Uterus (tissue), 4 donors: ENCODE results near the gene ADCY3. TPM values are rescaled to one million over a fixed set of nuclear protein-coding genes. Genes with fewer than 3 reads are reported as not detected.

ENCODE experiments used
- DNase-seq, 2 donors: peaks; one replicate each; pipeline ENCODE4 v3.0.0-alpha.2; 2019 to 2020
- H3K27ac ChIP-seq, 2 donors: fragments of 200-600 bp; sonication (generic); 1 replicate in 1 of 2; 2 replicates in 1 of 2; pipeline ENCODE4 v1.5.1; 2016 to 2018
- H3K27me3 ChIP-seq, 2 donors: fragments of 200-600 bp; sonication (generic); one replicate each; pipeline ENCODE4 v1.5.1; 2018 to 2019; ENCODE audit warnings: control low read depth in 1 of 2
- H3K36me3 ChIP-seq, 2 donors: fragments of 200-600 bp; sonication (generic); one replicate each; pipeline ENCODE4 v1.5.1; 2019; ENCODE audit warnings: control low read depth in 1 of 2
- H3K4me1 ChIP-seq, 2 donors: fragments of 200-600 bp; sonication (generic); one replicate each; pipeline ENCODE4 v1.5.1; 2018 to 2019; ENCODE audit warnings: control low read depth in 1 of 2
- H3K4me3 ChIP-seq, 2 donors: fragments of 200-600 bp; sonication (generic); 1 replicate in 1 of 2; 2 replicates in 1 of 2; pipeline ENCODE4 v1.5.1; 2018 to 2019; ENCODE audit warnings: mild to moderate bottlenecking in 1 of 2
- H3K9me3 ChIP-seq, 2 donors: fragments of 200-600 bp; sonication (generic); one replicate each; pipeline ENCODE4 v1.5.1; 2019; ENCODE audit warnings: control low read depth in 1 of 2
- POLR2A ChIP-seq, 2 donors: fragments of 450-650 bp; IDR thresholded peaks; one replicate each; pipeline ENCODE4 v1.6.1; 2016; ENCODE audit warnings: antibody characterized with exemption in 2 of 2, mild to moderate bottlenecking in 1 of 2, moderate library complexity in 1 of 2
- intact Hi-C: fragments of 100-400 bp; cut with DNase I; formaldehyde crosslinking; loops from one replicate; pipeline ENCODE4 v1.15.1; 2023; ENCODE audit warnings: low total_unique reads
- total RNA-seq, 4 donors: library from RNA; depleted of rRNA in 3 of 4; stranded (reverse); fragments of >200 nt in 3 of 4; gene quantifications; one replicate each; pipeline versions ENCODE4 v1.1.0 to v1.2.4, GENCODE V29; 2014 to 2023
- TF ChIP-seq, protein P1 (sequence below), 4 experiments: fragments of 200-600 bp in 2 of 4; fragments of 450-650 bp in 2 of 4; sonication (generic) in 2 of 4; IDR thresholded peaks; one replicate each; pipeline ENCODE4 v1.5.1; 2016 to 2019; ENCODE audit warnings: antibody characterized with exemption in 4 of 4, mild to moderate bottlenecking in 2 of 4, moderate library complexity in 1 of 4
- donor health status: DM: yes; HTN: yes; CAD: no.

The ADCY3 gene
- total RNA-seq, 4 donors from 2014 or later: 37.9 to 104 (median 51.7) TPM

DNA sequence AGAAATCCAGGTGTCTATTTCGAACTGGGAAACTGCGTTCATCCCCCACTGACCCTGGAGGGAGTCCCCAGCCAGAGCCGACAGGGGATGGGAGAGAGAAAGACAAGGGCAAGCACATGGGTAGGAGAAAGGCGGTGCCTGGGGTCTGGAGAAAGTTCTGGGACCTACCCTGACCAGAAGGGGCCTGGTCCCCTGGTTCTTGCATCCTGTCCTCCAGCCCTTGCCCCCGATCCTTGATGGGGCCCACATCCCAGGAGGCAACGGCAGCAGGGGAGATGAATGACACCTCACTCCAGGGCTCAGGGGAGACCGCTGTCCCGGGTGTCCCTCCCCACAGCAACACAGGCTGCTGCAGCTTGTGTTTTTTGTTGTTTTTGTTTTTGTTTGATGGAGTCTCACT is 4.9 kb downstream of the ADCY3 start:
- TF ChIP-seq, protein P1, sequence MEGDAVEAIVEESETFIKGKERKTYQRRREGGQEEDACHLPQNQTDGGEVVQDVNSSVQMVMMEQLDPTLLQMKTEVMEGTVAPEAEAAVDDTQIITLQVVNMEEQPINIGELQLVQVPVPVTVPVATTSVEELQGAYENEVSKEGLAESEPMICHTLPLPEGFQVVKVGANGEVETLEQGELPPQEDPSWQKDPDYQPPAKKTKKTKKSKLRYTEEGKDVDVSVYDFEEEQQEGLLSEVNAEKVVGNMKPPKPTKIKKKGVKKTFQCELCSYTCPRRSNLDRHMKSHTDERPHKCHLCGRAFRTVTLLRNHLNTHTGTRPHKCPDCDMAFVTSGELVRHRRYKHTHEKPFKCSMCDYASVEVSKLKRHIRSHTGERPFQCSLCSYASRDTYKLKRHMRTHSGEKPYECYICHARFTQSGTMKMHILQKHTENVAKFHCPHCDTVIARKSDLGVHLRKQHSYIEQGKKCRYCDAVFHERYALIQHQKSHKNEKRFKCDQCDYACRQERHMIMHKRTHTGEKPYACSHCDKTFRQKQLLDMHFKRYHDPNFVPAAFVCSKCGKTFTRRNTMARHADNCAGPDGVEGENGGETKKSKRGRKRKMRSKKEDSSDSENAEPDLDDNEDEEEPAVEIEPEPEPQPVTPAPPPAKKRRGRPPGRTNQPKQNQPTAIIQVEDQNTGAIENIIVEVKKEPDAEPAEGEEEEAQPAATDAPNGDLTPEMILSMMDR (IDR thresholded peaks at IDR 0.05): no peak
- no peak for TF ChIP-seq POLR2A (IDR thresholded peaks at IDR 0.05)
- DNase-seq: no peak
- Histone ChIP-seq H3K27me3 (no peaks in the 10 kb centered on the region), H3K36me3 (no peaks in the 10 kb centered on the region), H3K4me3 (no peak overlapping the region), H3K9me3 (no peaks in the 10 kb centered on the region), H3K27ac (no peak overlapping the region), H3K4me1 (peaks cover 0 to 11% of the 10 kb centered on the region in 2 donors)
- intact Hi-C loops: no loop called here

DNA sequence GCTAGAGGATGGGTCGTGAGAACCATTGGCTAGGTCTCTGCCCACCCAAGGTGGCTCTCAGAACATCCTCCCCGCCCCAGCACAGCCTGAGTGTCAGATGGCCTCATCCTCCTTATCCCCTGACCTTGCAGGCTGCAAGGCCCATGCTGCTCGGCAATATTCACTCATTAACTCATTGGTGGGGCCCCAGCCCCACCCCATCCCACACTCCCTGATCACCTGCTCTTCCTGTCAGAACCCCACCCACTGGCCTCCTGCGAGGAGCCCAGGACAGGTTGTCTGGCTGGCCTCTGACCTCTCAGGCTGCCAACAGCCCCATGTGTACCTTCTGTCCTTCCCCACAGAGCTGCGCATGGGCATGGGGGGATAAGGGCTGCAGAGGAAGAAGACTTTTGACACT is 5.3 kb downstream of the ADCY3 start:
- no peak for DNase-seq
- H3K27me3 ChIP-seq: no peaks in the 10 kb centered on the region
- intact Hi-C loops: no loop called here
- TF ChIP-seq POLR2A (IDR thresholded peaks at IDR 0.05): no peak
- TF ChIP-seq, protein P1 (IDR thresholded peaks at IDR 0.05): no peak
- no peaks in the 10 kb centered on the region for H3K36me3 ChIP-seq
- no peak overlapping the region for H3K4me3 ChIP-seq
- peaks cover 0 to 11% of the 10 kb centered on the region in 2 donors for H3K4me1 ChIP-seq
- H3K9me3 ChIP-seq: no peaks in the 10 kb centered on the region
- no peak overlapping the region for H3K27ac ChIP-seq

DNA sequence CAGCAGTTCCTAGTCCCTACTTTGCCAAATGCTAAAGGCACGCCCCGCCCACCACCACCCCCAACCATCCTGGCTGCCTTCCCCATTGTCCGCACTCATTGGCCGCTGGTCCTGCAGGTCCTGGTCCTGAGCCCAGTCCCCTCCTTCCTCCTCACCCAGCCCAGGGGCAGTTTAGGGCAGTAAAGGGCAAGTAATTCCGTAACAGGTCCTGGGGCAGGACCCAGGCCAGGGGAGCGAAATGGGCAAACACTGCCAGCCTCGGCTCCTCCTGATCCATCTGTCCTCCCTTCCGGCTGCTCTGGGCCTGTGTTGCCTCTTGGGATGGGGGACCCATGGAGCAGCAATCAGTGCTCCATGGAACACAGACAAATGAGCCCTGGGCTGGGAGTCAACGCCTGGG is 6.1 kb downstream of the ADCY3 start:
- H3K4me3 ChIP-seq: no peak overlapping the region
- no peak overlapping the region for H3K27ac ChIP-seq

DNA sequence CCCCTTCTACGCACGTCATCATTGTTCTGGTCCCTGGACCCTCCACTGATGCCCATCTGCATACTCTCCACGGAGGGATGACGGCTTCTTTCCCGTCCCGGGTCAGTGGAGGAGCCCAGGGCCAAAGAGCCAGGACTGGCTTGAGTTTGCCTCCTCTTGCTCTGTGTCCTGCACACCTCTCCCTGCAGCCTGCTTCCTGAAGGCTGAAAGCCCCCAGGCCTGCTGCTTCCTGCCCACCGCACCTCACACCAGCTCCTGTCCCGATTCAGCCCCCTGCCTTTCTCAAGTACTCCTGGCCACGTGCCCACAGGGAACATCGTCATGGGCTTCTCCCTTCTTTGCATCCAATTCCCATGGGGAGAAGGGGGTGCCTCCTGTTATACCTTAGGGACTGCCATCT is 7.1 kb downstream of the ADCY3 start:
- TF ChIP-seq, protein P1 (IDR thresholded peaks at IDR 0.05): no peak
- TF ChIP-seq POLR2A (IDR thresholded peaks at IDR 0.05): no peak
- H3K4me1 ChIP-seq: peaks cover 0 to 4% of the 10 kb centered on the region in 2 donors
- DNase-seq: no peak

More for the DNA sequence above, 6.1 kb downstream of the ADCY3 start:
- Histone ChIP-seq H3K4me1 (peaks cover 0 to 11% of the 10 kb centered on the region in 2 donors), H3K9me3 (no peaks in the 10 kb centered on the region), H3K36me3 (no peaks in the 10 kb centered on the region), H3K27me3 (no peaks in the 10 kb centered on the region)
- intact Hi-C loops: no loop called here
- TF ChIP-seq POLR2A (IDR thresholded peaks at IDR 0.05): no peak
- TF ChIP-seq, protein P1 (IDR thresholded peaks at IDR 0.05): no peak
- no peak for DNase-seq

DNA sequence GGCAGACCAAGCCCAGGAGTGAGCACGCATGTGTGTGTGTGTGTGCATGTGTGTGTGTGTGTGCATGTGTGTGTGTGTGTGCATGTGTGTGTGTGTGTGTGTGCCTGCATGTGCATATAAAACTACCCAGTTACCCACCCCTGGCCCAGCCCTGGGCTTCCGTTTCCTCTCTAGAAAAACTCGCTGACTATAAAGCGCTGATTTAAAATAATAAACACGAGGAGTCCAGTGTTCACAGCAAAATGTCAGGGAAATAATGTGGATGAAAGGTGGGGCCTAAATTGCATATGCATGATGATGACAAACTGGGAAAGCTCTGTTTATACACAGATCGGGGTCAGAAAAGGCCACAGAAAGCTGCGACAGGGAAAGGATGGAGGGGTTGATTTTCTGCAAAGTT is 7.5 kb downstream of the ADCY3 start:
- intact Hi-C loops: no loop called here

More for the DNA sequence above, 7.1 kb downstream of the ADCY3 start:
- Histone ChIP-seq H3K9me3 (no peaks in the 10 kb centered on the region), H3K27me3 (no peaks in the 10 kb centered on the region), H3K36me3 (no peaks in the 10 kb centered on the region), H3K27ac (no peak overlapping the region), H3K4me3 (no peak overlapping the region)
- intact Hi-C loops: no loop called here

More for the DNA sequence above, 7.5 kb downstream of the ADCY3 start:
- TF ChIP-seq, protein P1 (IDR thresholded peaks at IDR 0.05): no peak
- no peak for TF ChIP-seq POLR2A (IDR thresholded peaks at IDR 0.05)
- Histone ChIP-seq H3K27ac (no peak overlapping the region), H3K27me3 (no peaks in the 10 kb centered on the region), H3K4me1 (peaks cover 0 to 4% of the 10 kb centered on the region in 2 donors), H3K4me3 (no peak overlapping the region), H3K36me3 (no peaks in the 10 kb centered on the region), H3K9me3 (no peaks in the 10 kb centered on the region)
- DNase-seq: no peak
